HG03175 (cell line): Measurements from ENCODE around the gene ADCY3.
"Not testable (repeated sequence)": the region's sequence is repeated elsewhere in the genome, so short reads cannot be mapped to it uniquely, and the experiment has no call there.

Source experiments
- ATAC-seq: cut with Tn5 transposase; IDR thresholded peaks from one replicate; pipeline ENCODE4 v1.9.1; 2021; ENCODE audit warnings: mild to moderate bottlenecking, moderate library complexity; ENCODE audit not compliant: unreplicated experiment

ADCY3 gene

DNA sequence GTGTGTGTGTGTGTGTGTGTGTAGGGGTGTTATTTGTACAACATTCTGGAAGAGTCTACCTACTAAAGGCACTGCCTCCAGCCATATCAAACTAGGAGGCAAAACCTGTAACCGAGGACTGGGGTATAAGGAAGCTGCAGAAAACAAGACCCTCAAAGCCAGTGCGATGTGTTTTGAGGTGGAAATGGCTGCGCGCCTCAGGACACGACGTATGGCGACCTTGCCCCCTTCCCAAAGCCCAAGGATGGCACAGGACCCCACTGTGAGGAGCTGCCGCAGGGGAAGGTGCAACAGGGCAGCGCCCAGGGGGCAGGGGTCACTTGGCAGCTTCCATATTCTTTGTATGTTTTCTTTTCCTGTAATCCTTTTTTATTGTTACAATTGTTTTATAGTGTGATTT is 67.0 kb downstream of the ADCY3 start:
- ATAC-seq, result no peak

DNA sequence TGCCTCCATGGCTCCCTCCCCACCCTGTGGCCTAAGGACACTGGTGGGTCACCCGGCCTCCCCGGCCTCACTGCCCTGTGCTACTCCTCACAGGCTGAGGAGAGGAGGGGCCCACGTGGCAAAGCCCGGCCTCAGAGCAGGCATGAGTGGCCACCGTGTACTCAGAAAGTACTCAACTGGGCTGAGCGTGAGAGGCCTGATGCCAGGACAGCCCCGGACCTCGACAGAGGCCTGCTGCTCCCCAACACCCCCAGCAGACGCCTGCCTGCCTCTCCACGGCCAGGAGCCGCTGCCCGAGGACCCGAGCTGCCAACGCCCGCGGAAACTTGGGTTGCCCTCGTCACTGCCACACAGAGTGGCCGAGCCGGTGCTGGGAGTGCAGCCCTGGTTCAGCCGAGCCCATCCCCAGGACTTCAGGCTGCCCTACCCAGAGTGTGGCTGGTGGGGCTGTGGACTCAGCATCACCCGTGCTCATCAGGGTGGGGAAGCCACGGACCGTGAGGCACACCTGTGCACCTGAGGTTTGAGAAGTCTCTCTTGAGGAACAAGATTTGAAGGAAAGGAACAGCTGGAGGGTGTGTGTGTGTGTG is 67.5 kb downstream of the ADCY3 start:
- ATAC-seq, result no peak

DNA sequence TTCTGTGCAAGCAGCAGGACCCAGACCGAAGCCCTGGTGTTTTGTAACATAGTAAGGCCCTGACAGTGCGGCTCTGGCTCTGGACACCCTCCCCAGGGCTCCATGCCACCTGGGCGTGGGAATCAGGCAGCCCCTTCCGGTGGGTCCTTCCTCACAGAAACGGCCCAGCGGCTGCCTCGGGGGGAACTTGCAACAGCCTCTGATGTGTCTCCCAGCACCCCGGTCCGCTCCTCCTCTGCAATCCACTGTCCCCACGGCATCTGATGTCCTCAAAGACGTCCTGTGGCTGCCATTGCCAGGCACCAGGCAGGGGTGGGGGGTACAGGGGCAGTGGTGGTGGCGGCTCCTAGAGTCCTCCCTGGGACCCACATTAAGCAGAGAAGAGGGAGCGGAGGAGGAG is 68.0 kb downstream of the ADCY3 start:
- no peak for ATAC-seq

DNA sequence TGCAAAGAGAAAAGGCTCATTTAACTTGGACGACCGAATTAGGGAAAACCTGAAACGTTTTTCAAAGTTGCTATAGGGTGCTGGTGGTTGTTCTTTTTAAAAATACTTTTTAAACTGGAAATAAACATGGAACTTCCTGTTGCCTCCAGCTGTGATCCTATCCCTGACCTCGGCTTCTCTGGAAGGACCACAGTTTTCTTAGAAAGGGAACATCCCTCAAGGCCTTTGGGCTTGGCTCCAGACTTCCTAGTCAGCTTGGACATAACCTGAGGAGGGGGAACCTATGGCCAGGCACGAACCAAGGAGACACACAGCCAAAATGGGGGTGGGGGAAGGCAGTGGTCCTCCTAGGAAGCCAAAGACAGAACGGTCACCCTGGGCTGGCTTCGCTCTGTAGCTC is 69.1 kb downstream of the ADCY3 start:
- ATAC-seq, result no peak

DNA sequence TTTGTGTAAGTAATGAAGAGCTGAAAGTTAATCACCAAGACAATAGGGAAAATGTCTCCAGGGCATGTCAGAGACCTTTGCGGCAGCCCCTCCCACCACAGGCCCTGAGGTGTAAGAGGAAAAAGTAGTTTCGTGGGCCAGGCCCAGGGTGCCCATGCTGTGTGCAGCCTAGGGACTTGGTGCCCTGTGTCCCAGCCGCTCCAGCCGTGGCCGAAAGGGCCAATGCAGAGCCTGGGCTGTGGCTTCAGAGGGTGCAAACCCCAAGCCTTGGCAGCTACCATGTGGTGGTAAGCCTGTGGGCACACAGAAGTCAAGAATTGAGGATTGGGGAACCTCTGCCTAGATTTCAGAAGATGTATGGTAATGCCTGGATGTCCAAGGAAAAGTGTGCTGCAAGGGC is 74.3 kb downstream of the ADCY3 start:
- ATAC-seq, result no peak

DNA sequence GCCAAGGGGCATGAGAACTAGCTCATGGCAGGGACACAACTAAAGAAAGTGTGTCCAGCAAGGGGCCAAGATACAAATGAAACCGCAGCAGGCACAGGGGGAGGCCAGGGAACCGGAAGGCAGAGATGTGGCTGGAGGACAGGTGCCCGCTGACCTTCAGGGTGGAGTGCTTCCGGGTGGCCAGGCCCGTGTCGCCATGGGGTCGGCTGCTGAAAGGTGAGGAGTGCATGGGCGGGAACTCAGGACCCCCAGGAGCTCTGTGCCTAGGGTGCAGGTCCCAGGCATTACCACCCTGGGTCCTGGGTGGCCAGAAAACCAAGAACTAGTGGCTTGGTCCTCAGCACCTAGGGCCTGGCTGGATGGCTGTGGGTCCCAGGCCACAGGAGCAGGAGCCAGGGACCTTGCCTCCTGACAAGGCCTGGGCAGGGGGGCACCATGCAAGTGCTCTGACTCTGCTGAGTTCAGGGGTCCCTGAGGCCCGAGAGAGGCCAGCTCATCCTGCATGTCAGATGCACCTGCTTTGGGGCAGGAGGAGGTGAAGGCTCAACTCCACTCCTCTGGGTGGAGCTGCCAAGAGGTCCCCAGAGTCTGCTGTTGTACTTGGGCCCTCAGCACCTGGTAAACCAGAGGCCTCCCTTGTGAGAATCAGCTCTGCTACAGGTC is 75.9 kb downstream of the ADCY3 start:
- ATAC-seq, result no peak

DNA sequence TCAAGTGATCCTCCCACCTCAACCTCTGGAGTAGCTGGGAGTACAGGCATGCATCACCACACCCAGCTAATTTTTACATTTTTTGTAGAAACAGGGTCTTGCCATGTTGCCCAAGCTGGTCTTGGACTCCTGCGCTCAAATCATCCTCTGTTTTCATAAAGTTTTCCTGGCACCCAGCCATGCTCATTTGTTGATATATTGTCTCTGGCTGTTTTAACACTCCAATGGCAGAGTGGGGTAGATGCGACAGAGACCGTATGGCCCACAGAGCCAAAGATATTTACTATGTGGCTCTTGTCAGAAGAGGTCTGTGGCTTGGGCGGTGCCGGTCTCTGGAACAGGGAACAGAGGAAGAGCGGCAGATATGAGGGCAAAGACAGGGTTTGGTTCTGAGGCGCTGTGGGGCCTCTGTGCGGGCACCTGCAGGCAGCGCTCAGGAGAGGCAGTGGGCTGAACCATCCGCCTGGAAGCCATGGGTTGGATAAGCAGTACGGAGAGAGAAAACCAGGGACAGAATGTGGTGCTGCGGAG is 76.6 kb downstream of the ADCY3 start:
- no peak for ATAC-seq

DNA sequence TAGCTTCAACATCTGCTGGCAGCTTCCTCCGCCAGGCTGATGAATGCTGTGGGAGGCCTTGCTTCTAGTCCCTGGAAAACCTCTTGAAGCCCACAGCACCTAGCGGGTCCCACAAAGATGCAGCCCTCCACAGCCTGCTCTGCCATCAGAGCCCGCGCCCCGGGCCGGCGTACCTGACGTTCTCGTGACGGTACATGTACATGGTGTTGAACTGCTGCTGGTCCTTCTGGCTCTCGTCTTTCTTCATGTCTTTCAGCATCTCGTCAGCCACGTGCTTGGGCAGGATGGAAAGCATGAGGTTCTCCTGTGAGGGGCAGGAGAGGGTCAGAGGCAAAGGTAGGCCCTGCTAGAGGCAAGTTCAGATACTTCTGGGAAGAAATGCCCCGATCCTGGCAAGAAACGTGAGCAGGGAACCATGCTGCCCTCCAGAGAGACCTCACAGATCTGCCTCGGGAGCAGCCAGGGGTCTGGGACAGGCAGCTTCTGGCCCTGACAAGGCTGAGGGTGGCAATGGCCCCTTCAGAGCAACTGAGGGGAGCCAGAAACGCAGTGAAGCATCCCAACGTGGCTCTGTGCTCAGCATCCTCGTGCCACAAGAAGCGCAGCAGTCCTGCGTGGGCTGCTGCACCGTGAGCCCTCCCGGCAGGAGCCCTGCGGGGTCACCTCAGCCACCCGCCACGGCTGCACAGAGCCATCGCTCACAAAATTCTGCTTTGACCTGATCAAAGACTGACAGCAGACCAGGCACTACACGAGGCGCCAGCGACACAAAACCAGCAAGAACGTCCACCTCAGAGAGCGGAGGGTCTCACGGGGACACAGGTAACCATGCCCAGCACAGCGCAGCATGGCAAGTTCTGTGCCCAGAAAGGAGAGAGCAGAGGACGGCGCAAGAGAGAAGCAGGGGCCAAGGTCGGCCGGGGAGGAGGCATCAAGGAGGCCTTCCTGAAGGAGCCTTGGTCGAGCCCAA is 77.7 kb downstream of the ADCY3 start:
- no peak for ATAC-seq

DNA sequence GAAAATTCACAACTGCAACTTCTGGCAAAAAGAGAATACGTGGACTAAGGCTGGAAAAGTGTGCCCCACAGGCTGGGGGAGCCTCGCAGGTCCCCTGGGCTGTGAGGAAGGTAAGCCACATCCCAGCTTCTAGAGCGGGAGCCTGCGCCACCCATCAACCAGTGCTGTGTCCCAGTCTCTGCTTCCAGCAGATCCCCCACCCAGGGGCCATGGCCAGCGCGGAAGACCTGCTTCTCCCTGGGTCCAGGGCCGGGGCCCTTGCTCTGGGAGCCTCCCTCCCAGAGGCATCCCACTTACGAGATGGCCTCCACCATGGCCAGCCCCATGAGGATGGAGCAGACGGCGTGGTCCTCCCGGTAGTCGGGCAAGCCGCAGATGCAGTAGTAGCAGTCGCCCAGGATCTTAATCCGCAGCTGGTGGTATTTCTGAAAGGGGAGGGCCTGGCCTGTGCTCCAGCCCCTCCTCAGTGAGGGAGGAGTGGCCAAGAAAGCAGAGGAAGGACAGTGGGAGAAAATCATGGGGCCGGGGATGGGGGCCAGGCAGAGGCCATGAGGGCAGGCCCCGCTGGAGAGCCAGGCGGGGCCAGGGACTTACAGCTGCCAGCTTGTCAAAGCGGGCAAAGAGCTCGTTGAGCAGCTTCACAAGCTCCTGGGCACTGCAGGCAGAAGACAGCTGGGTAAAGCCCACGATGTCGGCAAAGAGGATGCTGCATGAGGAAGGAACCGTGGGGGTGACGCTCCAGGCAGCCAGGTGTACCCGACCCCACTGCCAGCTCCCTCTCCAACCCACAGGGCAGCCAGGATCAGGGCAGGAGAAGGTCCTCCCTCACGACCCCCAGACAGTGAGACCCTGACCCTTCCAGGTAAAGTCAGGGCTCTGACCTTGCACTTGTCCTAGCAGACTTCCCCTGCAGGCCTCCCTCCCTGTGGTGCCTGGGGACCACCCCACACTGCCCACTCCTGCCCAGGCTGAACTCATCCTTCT is 78.8 kb downstream of the ADCY3 start:
- no peak for ATAC-seq

DNA sequence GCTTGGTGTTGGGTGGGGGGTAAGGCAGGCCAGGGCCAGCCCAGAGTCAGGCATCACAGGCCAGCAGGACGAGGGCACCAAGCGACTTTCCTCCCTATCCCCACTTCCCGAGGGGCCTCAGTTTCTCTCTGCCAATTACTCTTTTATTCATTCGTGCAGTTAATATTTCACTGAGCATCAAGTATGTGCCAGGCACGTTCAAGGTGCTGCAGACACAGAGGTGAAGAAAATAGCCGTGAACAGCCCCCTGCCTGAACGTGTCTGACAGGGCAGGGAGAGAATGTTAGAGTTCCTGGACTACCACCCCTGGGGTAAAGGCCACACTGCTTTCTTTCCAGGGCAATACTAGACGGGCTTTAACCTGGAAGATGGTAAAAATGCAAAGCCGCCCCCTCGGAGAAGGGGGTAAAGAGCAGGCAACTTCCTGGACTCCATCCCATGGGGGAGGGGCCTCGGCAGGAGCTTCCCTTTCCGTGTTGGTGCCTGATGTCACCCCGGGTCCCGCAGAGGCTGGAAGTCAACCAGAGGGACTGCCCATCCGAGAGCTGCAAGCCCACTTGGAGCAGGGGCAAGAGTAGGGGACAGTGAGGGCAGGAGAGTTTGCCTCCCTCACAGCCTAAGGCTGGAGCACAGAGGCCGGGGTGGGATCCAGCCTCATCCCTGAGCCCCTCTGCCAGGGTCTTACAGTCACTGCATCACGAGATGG is 79.7 kb downstream of the ADCY3 start:
- no peak for ATAC-seq

DNA sequence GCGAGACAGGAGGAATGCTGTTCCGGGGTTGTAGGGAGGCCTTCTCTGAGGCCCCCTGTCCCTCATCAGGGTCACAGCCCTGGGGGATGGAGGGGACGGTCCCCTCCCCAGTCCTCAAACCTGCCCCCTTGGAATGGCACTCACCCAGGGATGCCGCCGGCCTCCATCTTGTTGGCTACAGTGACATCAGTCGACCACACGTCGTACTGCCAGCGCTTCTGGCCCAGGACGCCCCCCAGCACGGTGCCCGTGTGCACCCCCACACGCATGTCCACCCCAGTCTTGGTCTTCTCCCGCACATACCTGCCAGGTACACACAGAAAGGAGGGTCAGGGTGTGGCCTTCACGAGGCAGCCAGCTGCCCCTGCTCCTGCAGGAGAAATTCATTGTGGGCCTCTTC is 80.3 kb downstream of the ADCY3 start:
- ATAC-seq, result no peak

DNA sequence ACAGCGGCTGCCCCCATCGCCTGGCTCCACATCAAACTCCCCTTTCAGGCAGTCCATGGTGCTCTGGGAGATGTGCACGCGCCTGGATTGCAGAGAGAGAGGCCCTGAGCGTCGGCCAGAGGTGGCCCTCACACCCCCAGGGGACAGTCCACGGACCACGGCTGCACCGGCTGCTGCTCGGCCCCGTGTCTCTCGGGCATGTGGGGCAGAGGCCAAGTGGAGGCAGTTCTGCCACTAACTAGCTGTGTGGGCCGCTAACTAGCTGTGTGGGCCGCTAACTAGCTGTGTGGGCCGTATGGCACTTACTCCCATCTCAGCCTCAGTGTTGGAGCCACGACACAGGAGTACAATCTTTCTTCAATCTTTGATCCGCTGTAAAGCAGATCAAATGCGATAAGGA is 81.5 kb downstream of the ADCY3 start:
- ATAC-seq, result no peak

DNA sequence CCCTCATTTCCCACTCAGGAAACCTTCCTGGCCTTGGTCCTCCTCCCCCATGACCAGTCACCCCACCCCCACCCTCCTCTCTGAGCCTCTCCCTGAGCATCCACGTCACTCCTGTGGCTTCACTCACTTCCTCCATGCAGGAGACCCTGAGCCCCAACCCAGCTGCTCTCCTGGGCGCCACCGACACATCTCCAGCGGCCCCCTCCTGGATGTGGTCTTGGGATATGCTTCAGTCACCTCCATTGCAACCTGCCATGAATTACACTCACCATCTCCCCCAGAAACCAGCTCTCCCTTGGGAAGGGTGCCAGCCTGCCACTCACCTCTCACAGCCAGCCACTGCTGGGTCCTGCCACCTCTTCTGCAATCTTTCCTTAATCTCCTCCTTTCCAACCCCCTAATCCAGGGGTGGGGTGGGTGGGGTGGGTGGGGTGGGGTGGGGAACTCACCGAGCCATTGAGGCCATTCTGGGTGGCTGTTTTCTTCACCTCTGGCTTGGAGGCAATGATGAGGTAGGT is 82.0 kb downstream of the ADCY3 start:
- ATAC-seq, result no peak

DNA sequence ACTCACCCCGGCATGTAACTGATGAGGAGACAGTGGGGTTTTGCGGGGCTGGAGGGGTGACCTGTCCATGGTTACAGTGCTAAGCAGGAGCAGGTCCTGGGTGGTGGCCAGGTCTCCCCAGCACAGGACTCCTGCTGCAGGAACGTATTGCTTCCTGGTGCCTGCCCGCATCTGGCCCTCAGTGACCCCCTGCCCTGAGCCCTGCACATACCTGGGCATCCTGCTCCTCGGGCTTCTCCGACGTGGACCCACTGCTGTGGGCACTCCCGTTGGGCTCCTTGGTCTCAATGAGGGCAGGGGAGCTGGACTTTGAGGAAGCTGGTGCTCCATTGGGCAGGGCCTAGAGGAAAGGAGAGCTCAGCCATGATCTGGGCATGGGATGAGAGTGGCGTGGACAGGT is 83.3 kb downstream of the ADCY3 start:
- no peak for ATAC-seq

DNA sequence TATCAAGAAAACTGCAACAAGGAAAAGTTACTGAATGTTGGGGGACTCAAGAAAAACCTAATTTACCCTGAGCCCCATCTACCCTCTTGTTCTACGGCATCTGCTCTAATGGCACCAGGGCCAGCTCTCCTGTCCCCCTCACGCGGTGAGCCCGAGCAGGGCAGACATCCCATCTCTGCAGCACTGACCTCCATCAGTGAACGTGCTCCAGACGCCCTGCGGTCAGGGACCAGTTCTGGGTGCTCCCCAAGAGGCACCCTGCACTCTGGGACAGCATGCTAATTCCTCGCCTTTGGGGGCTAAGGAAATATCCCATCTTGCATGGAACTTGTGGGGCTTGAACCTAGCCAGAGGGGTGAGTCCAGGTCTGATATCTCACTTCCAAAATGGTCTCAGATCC is 83.8 kb downstream of the ADCY3 start:
- ATAC-seq, result no peak

DNA sequence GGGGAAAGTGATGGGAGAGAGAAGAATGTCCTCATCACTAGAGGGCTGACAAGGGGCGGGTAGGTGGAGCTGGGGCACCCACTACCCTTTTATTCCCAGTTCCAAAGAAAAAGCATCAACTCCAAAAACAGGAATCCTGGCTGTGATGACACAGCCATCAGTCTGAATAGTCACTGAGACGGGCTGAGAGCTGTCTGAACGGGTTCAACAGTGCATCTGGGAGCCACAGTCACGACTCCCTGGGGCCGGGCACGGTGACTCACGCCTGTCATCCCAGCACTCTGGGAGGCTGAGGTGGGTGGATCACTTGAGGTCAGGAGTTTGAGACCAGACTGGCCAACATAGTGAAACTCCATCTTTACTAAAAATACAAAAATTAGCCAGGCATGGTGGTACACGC is 84.6 kb downstream of the ADCY3 start:
- ATAC-seq, result not testable (repeated sequence)

DNA sequence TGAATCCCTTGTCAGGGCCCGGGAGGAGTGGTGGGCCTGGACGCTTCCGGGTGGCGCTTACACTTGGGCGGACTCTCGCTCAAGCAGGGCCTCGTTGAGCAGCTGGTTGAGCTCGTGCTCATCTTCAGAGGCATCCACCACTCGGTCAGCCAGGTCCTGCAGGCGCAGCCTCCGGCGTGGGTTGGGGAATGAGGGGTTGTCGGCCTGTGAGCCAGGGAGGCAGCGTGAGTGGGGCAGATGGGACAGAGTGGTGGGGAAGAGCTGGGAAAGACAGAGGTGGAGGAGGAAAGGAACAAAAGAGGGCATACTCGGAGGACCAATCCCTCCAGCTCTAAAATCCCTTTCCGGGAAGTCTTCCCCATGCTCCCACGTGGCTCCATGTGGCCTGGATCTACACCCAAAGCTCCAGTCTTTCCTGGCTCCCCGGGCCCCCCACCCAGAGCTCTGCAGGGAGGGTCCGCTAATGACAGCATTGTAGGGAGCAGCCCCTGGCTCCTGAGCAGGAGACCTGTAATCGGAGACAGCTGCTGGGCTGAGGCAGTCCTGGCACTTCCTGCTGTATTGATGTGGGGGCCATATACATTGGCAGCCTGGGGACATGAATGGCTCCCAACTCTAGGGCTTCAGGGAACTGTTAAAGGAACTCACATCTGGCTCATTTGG is 85.2 kb downstream of the ADCY3 start:
- no peak for ATAC-seq

DNA sequence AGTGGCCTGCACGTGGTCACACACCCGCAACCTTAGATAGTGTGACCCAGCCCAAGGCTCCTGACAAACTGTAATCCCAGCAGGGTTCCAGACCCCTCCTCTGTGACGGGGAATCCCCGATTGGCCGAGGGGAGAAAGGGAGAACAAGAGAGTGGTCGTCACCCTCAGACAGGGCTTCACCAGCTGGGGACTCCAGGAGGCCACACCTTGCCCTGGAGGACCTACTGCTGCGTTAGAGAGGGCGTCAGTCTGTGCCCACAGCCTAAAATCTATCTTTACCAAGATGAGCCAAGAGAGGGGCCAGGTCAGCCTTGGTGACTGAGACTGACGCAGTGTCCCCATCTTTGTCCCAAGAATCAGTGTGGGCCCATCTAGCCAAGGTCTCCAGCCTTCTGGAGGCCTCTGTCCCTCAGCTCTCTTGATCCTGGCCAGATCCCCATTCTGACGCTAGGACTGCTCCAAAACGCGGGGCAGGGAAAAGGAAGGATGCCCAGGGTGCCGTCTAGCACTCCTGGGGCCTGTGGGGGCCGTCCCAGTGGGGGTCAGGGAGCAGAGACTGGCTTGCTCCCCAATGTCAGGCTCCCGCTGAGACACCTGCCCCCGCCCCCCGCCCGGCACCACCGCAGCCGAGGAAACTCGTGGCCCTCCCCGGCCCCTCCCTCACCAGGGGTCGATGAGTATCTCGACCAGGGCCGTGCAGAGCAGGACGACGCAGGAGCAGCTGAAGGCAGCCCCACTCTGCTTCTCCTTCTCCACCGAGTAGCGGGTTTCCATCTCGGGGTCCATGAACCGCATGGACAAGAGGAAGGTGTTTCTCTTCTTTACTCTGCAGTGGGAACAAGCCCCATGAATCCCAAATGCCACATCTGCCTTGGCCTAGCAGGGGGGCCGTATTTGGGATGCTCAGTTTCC is 86.0 kb downstream of the ADCY3 start:
- ATAC-seq, result no peak
